Fibroblast of lung (primary cell): ENCODE data around the gene P2RX4. TPM values are rescaled to one million over a fixed set of nuclear protein-coding genes. Genes with fewer than 3 reads are reported as not detected.
A peak's percentile ranks its signal among the peaks of the same experiment; 100 is the strongest.

Source experiments
- DNase-seq, 2 donors: peaks; one replicate each; pipeline versions ENCODE4 v3.0.0 to v3.0.0-alpha.2; 2010; ENCODE audit warnings: low read depth in 2 of 2
- H2AFZ ChIP-seq: 2 replicates; pipeline ENCODE4 v1.5.1; 2012; ENCODE audit warnings: low read length, control low read depth, inconsistent platforms
- H3K27ac ChIP-seq: 2 replicates; pipeline ENCODE4 v1.5.1; 2011; ENCODE audit warnings: low read length, control low read depth; ENCODE audit not compliant: insufficient read depth
- H3K27me3 ChIP-seq: 2 replicates; pipeline ENCODE4 v1.5.1; 2011; ENCODE audit warnings: mild to moderate bottlenecking, low read length; ENCODE audit not compliant: control insufficient read depth, insufficient read depth
- H3K36me3 ChIP-seq: 2 replicates; pipeline ENCODE4 v1.5.1; 2011; ENCODE audit warnings: low read length; ENCODE audit not compliant: control insufficient read depth, insufficient read depth
- H3K4me1 ChIP-seq: 2 replicates; pipeline ENCODE4 v1.5.1; 2011; ENCODE audit warnings: low read length; ENCODE audit not compliant: control insufficient read depth, insufficient read depth; ENCODE audit errors: extremely low read depth
- H3K4me2 ChIP-seq: 2 replicates; pipeline ENCODE4 v1.5.1; 2011; ENCODE audit warnings: low read length, control low read depth; ENCODE audit not compliant: insufficient read depth; ENCODE audit errors: extremely low read depth
- H3K4me3 ChIP-seq, 4 experiments: fragments of 200-600 bp in 1 of 4; sonication (generic) in 1 of 4; replicated peaks in 1 of 4; 2 replicates each; pipeline ENCODE4 v1.5.1; 2011 to 2016; ENCODE audit warnings: low read length in 4 of 4, low read depth in 3 of 4, mild to moderate bottlenecking in 3 of 4, control low read depth in 2 of 4, inconsistent platforms in 1 of 4, mixed read lengths in 1 of 4; ENCODE audit not compliant: insufficient read depth in 1 of 4; ENCODE audit errors: control extremely low read depth in 1 of 4
- H3K79me2 ChIP-seq: 2 replicates; pipeline ENCODE4 v1.5.1; 2012; ENCODE audit warnings: mild to moderate bottlenecking, low read length, inconsistent platforms; ENCODE audit not compliant: control insufficient read depth, insufficient read depth
- H3K9ac ChIP-seq: 2 replicates; pipeline ENCODE4 v1.5.1; 2011; ENCODE audit warnings: mild to moderate bottlenecking, low read length, control low read depth; ENCODE audit not compliant: insufficient read depth
- H3K9me3 ChIP-seq: 2 replicates; pipeline ENCODE4 v1.5.1; 2012; ENCODE audit warnings: low read depth, low read length; ENCODE audit not compliant: control insufficient read depth, insufficient read depth
- H4K20me1 ChIP-seq: 2 replicates; pipeline ENCODE4 v1.5.1; 2011; ENCODE audit warnings: low read length; ENCODE audit not compliant: control insufficient read depth, insufficient read depth; ENCODE audit errors: extremely low read depth
- EZH2 ChIP-seq: IDR thresholded peaks from 2 replicates; pipeline ENCODE4 v1.5.1; 2012; ENCODE audit warnings: low read length, control low read depth, mild to moderate bottlenecking; ENCODE audit errors: missing control alignments
- polyA plus RNA-seq, 2 donors: library from polyadenylated mRNA; depleted of rRNA in 1 of 2; stranded (reverse) in 1 of 2; unstranded in 1 of 2; fragments of >200 nt; gene quantifications; 2 replicates each; pipeline ENCODE4 v1.2.1, GENCODE V29; 2011 to 2012; ENCODE audit warnings: missing spikeins in 1 of 2
- total RNA-seq: library from RNA; depleted of rRNA; stranded (reverse); fragments of >200 nt; gene quantifications from 2 replicates; pipeline ENCODE4 v1.2.1, GENCODE V29; 2014
- TF ChIP-seq, protein P1 (sequence below), 2 donors: IDR thresholded peaks in 1 of 2; conservative IDR thresholded peaks in 1 of 2; 1 replicate in 1 of 2; 2 replicates in 1 of 2; pipeline ENCODE4 v1.5.1; 2011 to 2012; ENCODE audit warnings: low read length in 2 of 2, control low read depth in 1 of 2, inconsistent platforms in 1 of 2, low read depth in 1 of 2, mild to moderate bottlenecking in 1 of 2

Gene P2RX4
- total and polyA plus RNA-seq, 2 donors (not counting 1 experiment from before 2014, with no cell fraction given): 27.2 to 59.8 TPM

GRCh38 chr12:121181181-121181580, 28.7 kb upstream of the P2RX4 start:
- no peak overlapping the region for H3K4me3 ChIP-seq
- DNase-seq: peak; percentile 15 to 61
- H3K4me1 ChIP-seq: no peaks in the 10 kb centered on the region
- no peaks in the 10 kb centered on the region for H3K36me3 ChIP-seq
- no peak overlapping the region for H2AFZ ChIP-seq
- TF ChIP-seq, protein P1, sequence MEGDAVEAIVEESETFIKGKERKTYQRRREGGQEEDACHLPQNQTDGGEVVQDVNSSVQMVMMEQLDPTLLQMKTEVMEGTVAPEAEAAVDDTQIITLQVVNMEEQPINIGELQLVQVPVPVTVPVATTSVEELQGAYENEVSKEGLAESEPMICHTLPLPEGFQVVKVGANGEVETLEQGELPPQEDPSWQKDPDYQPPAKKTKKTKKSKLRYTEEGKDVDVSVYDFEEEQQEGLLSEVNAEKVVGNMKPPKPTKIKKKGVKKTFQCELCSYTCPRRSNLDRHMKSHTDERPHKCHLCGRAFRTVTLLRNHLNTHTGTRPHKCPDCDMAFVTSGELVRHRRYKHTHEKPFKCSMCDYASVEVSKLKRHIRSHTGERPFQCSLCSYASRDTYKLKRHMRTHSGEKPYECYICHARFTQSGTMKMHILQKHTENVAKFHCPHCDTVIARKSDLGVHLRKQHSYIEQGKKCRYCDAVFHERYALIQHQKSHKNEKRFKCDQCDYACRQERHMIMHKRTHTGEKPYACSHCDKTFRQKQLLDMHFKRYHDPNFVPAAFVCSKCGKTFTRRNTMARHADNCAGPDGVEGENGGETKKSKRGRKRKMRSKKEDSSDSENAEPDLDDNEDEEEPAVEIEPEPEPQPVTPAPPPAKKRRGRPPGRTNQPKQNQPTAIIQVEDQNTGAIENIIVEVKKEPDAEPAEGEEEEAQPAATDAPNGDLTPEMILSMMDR (conservative IDR thresholded peaks at IDR 0.05 in 1 of 2, IDR thresholded peaks at IDR 0.05 in 1 of 2; ENCODE audit: low read depth in 1 of 2, low read length in 2 of 2): no peak
- TF ChIP-seq EZH2: no peak
- no peaks in the 10 kb centered on the region for H4K20me1 ChIP-seq
- no peak overlapping the region for H3K27ac ChIP-seq
- no peaks in the 10 kb centered on the region for H3K27me3 ChIP-seq
- H3K9ac ChIP-seq: no peak overlapping the region
- H3K4me2 ChIP-seq: no peak overlapping the region
- H3K9me3 ChIP-seq: no peaks in the 10 kb centered on the region
- no peaks in the 10 kb centered on the region for H3K79me2 ChIP-seq

DNA sequence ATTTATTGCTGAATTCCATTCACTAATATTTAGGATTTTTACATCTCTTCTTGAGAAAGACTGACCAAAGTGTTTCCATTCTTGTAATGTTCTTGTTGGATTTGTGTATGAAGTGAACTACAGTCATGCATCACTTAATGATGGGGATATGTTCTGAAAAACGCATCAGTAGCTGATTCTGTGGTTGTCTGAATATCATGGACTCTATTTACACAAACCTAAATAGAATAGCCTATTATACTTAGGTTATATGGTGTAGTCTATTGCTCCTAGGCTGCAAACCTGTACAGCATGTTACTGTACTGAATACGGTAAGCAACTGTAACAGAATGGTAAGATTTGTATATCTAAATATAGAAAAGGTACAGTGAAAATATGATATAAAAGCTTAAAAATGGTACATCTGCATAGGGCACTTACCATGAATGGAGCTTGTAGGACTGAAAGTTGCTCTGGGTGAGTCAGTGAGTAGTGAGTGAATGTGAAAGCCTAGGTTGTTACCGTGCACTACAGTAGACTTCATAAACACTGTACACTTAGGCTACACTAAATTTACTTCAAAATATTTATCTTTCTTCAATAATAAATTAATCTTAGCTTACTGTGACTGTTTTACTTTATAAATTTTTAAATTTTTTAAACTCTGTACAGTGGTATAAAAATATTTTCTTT, 27.6 kb upstream of the P2RX4 start:
- H3K27me3 ChIP-seq: no peaks in the 10 kb centered on the region
- H2AFZ ChIP-seq: no peak overlapping the region
- no peaks in the 10 kb centered on the region for H3K4me1 ChIP-seq
- no peak overlapping the region for H3K4me2 ChIP-seq
- TF ChIP-seq EZH2: no peak
- TF ChIP-seq, protein P1 (conservative IDR thresholded peaks at IDR 0.05 in 1 of 2, IDR thresholded peaks at IDR 0.05 in 1 of 2; ENCODE audit: low read depth in 1 of 2, low read length in 2 of 2): no peak
- H3K9me3 ChIP-seq: no peaks in the 10 kb centered on the region
- no peaks in the 10 kb centered on the region for H4K20me1 ChIP-seq
- no peak overlapping the region for H3K27ac ChIP-seq
- no peak overlapping the region for H3K4me3 ChIP-seq
- no peaks in the 10 kb centered on the region for H3K79me2 ChIP-seq
- no peak overlapping the region for H3K9ac ChIP-seq
- H3K36me3 ChIP-seq: no peaks in the 10 kb centered on the region
- no peak for DNase-seq

- no peaks in the 10 kb centered on the region for H3K36me3 ChIP-seq
- no peak overlapping the region for H3K4me3 ChIP-seq
- H3K9me3 ChIP-seq: no peaks in the 10 kb centered on the region
- H3K4me1 ChIP-seq: peaks cover 1% of the 10 kb centered on the region
- H3K9ac ChIP-seq: no peak overlapping the region
- no peak overlapping the region for H2AFZ ChIP-seq
- no peak for DNase-seq
- no peak overlapping the region for H3K4me2 ChIP-seq
- TF ChIP-seq EZH2: no peak
- TF ChIP-seq, protein P1 (conservative IDR thresholded peaks at IDR 0.05 in 1 of 2, IDR thresholded peaks at IDR 0.05 in 1 of 2; ENCODE audit: low read depth in 1 of 2, low read length in 2 of 2): no peak
- no peaks in the 10 kb centered on the region for H4K20me1 ChIP-seq
- no peak overlapping the region for H3K27ac ChIP-seq
- H3K27me3 ChIP-seq: no peaks in the 10 kb centered on the region
- no peaks in the 10 kb centered on the region for H3K79me2 ChIP-seq
These were observed 25.5 kb upstream of the P2RX4 start for GRCh38 chr12:121184425-121184824.
